Dedifferentiated amniotic fluid mesenchymal stem cell (primary cell): ENCODE measurements around the gene ETNK2.

Experiments used
- DNase-seq: peaks from one replicate; pipeline ENCODE4 v3.0.0-alpha.2; 2016; ENCODE audit errors: extremely low spot score

The ETNK2 gene

GRCh38 chr1:204151552-204152309 is at the start of gene ETNK2:
Gene ETNK2 (minus strand): TSS chr1:204152044. CDS start chr1:204151852, 192 bp downstream.
- DNase-seq = peak; percentile 20

GRCh38 chr1:204201348-204202040 is 49.6 kb upstream of the ETNK2 start:
- no peak for DNase-seq

- no peak for DNase-seq
Observed at GRCh38 chr1:204199579-204199978, 47.7 kb upstream of the ETNK2 start.

GRCh38 chr1:204198348-204199340 is 46.8 kb upstream of the ETNK2 start:
- peak; percentile 33 for DNase-seq

GRCh38 chr1:204197068-204197467 is 45.2 kb upstream of the ETNK2 start:
- DNase-seq = no peak

- DNase-seq = no peak
Observed at GRCh38 chr1:204196068-204196795, 44.4 kb upstream of the ETNK2 start, which contains the start of gene KISS1. Gene KISS1 (minus strand): TSS chr1:204196491. CDS start chr1:204192876, 3,615 bp downstream.

- no peak for DNase-seq
Observed at GRCh38 chr1:204194771-204195170, 42.9 kb upstream of the ETNK2 start.

GRCh38 chr1:204194080-204194479 is 42.2 kb upstream of the ETNK2 start:
- DNase-seq = no peak

- DNase-seq = no peak
Observed at GRCh38 chr1:204192589-204193352, 40.9 kb upstream of the ETNK2 start.

- no peak for DNase-seq
Observed at GRCh38 chr1:204192046-204192445, 40.2 kb upstream of the ETNK2 start.

GRCh38 chr1:204191456-204191855 is 39.6 kb upstream of the ETNK2 start:
- DNase-seq = no peak

GRCh38 chr1:204190212-204191211 is 38.7 kb upstream of the ETNK2 start:
- DNase-seq = no peak

- DNase-seq = no peak
Observed at GRCh38 chr1:204188959-204189639, 37.3 kb upstream of the ETNK2 start.

GRCh38 chr1:204186597-204186996 is 34.8 kb upstream of the ETNK2 start:
- no peak for DNase-seq

- no peak for DNase-seq
Observed at GRCh38 chr1:204181116-204181515, 29.3 kb upstream of the ETNK2 start.

- DNase-seq = no peak
Observed at GRCh38 chr1:204180133-204180532, 28.3 kb upstream of the ETNK2 start.

- DNase-seq = no peak
Observed at GRCh38 chr1:204178487-204179281, 26.8 kb upstream of the ETNK2 start.

GRCh38 chr1:204177133-204177532 is 25.3 kb upstream of the ETNK2 start:
- no peak for DNase-seq
